Ovary (tissue), 9 donors: Measurements from ENCODE around the gene ARHGAP9. TPM values are rescaled to one million over a fixed set of nuclear protein-coding genes. Genes with fewer than 3 reads are reported as not detected.

Source experiments
- DNase-seq, 5 donors: peaks; one replicate each; pipeline ENCODE4 v3.0.0-alpha.2; 2019 to 2020
- H3K27ac ChIP-seq, 2 donors: fragments of 200-600 bp; one replicate each; pipeline versions ENCODE4 v1.5.1 to v1.8.0; 2019 to 2022
- H3K27me3 ChIP-seq: fragments of 200-600 bp; one replicate; pipeline ENCODE4 v1.8.0; 2022
- H3K36me3 ChIP-seq: fragments of 200-600 bp; sonication (generic); one replicate; pipeline ENCODE4 v1.5.1; 2019
- H3K4me1 ChIP-seq: one replicate; pipeline ENCODE4 v1.8.1; 2013; ENCODE audit warnings: mild to moderate bottlenecking, moderate library complexity; ENCODE audit not compliant: insufficient read depth
- H3K4me3 ChIP-seq: fragments of 200-600 bp; sonication (generic); one replicate; pipeline ENCODE4 v1.5.1; 2017
- H3K9me3 ChIP-seq, 2 donors: fragments of 200-600 bp in 1 of 2; sonication (generic) in 1 of 2; one replicate each; pipeline versions ENCODE4 v1.5.1 to v1.8.1; 2013 to 2019; ENCODE audit warnings: mild to moderate bottlenecking in 1 of 2, moderate library complexity in 1 of 2
- CTCF ChIP-seq, 3 donors: fragments of 450-650 bp in 2 of 3; fragments of 200-600 bp in 1 of 3; IDR thresholded peaks; one replicate each; pipeline versions ENCODE4 v1.5.1 to v1.8.0; 2016 to 2022; ENCODE audit warnings: antibody characterized with exemption in 3 of 3, mild to moderate bottlenecking in 1 of 3
- EP300 ChIP-seq: sonication (generic); formaldehyde crosslinking; IDR thresholded peaks from one replicate; pipeline ENCODE4 v1.6.1; 2017; ENCODE audit warnings: antibody characterized with exemption
- POLR2A ChIP-seq: fragments of 450-650 bp; IDR thresholded peaks from one replicate; pipeline ENCODE4 v1.6.1; 2017; ENCODE audit warnings: antibody characterized with exemption, mild to moderate bottlenecking, moderate library complexity
- WGBS, 3 donors: extraction: QIAGEN DNeasy Blood & Tissue Kit in 1 of 3; methylation state at CpG; one replicate each; pipeline versions ENCODE4 v1.1.5 to v1.1.7; 2013 to 2017; 5-methylcytosine and 5-hydroxymethylcytosine counted together
- intact Hi-C, 4 donors: fragments of 100-400 bp; cut with DNase I; formaldehyde crosslinking; loops; one replicate each; pipeline versions ENCODE4 v1.11.0 to v1.15.1; 2022 to 2023
- polyA plus RNA-seq, 2 donors: library from polyadenylated mRNA; stranded (reverse); fragments of 200-250 nt in 1 of 2; fragments of 350-450 nt in 1 of 2; fragmentation: Illumina TruSeq in 1 of 2; extraction: RNeasy Lipid Tissue Mini Kit (QIAGEN cat#74804) in 1 of 2; gene quantifications; one replicate each; pipeline ENCODE4 v1.2.3, GENCODE V29; 2013 to 2014
- total RNA-seq, 7 donors: library from RNA; depleted of rRNA in 2 of 7; stranded (reverse); fragments of >200 nt in 2 of 7; fragmentation: NEBNext Ultra II Directional in 3 of 7; extraction: Animal tissue kit (Norgen Biotek cat#: 25700) in 3 of 7; gene quantifications; one replicate each; pipeline versions ENCODE4 v1.1.0 to v1.2.4, GENCODE V29; 2016 to 2023
- donor health status: DM: no; HTN: no; CAD: no; lungs with moderate emphysema.
- donor health status: DM: no; HTN: no; CAD: no.
- donor health status: Bipolar disorder and iron deficiency.
- donor health status: DM: yes; HTN: yes; CAD: no.
- donor health status: DM: no; HTN: no; CAD: no.
- donor health status: DM: yes; HTN: yes; CAD: no.

ARHGAP9 gene
- total and polyA plus RNA-seq, 9 donors, result 2.6 to 9.5 (median 4.2) TPM

- Histone ChIP-seq H3K9me3 (no peaks in the 10 kb centered on the region), H3K4me1 (no peaks in the 10 kb centered on the region), H3K27me3 (no peaks in the 10 kb centered on the region), H3K36me3 (no peaks in the 10 kb centered on the region), H3K27ac (no peak overlapping the region), H3K4me3 (no peak overlapping the region)
- TF ChIP-seq POLR2A (no peak), CTCF (IDR thresholded peaks at IDR 0.05) (no peak), EP300 (no peak)
- intact Hi-C loops, result loop anchor here (2.0 to 10.0 kb wide), 5 partner anchors 143 to 188 kb away; no protein-coding TSS in a partner anchor
- whole genome bisulfite sequencing, 3 donors, result 82 to 100% (median 83%) methylated on average over 3 of the region's 3 CpGs
- DNase-seq, result no peak
Observed at GRCh38 chr12:57450057-57450456, 29.6 kb downstream of the ARHGAP9 start.

- no peak for DNase-seq
- no peaks in the 10 kb centered on the region for H3K9me3 ChIP-seq
- TF ChIP-seq EP300, result no peak
- TF ChIP-seq POLR2A, result no peak
- no peak for TF ChIP-seq CTCF (IDR thresholded peaks at IDR 0.05)
Observed at GRCh38 chr12:57449375-57449774, 30.3 kb downstream of the ARHGAP9 start.

GRCh38 chr12:57448669-57449068, 31.0 kb downstream of the ARHGAP9 start:
- Histone ChIP-seq H3K9me3 (no peaks in the 10 kb centered on the region), H3K4me3 (no peak overlapping the region), H3K4me1 (no peaks in the 10 kb centered on the region), H3K27me3 (no peaks in the 10 kb centered on the region), H3K27ac (no peak overlapping the region), H3K36me3 (no peaks in the 10 kb centered on the region)
- TF ChIP-seq EP300 (no peak), POLR2A (no peak), CTCF (IDR thresholded peaks at IDR 0.05) (no peak)
- WGBS, 3 donors, result 84 to 90% (median 88%) methylated on average over 2 of the region's 2 CpGs
- no peak for DNase-seq
- intact Hi-C loops, result no loop called here

More at GRCh38 chr12:57449375-57449774, 30.3 kb downstream of the ARHGAP9 start:
- no peaks in the 10 kb centered on the region for H3K27me3 ChIP-seq
- no peaks in the 10 kb centered on the region for H3K4me1 ChIP-seq
- no peak overlapping the region for H3K27ac ChIP-seq
- WGBS, 3 donors, result 97 to 98% (median 97%) methylated on average over 7 of the region's 7 CpGs
- no peaks in the 10 kb centered on the region for H3K36me3 ChIP-seq
- H3K4me3 ChIP-seq, result no peak overlapping the region
- intact Hi-C loops, result no loop called here

GRCh38 chr12:57446292-57446960, 33.2 kb downstream of the ARHGAP9 start:
- TF ChIP-seq CTCF (IDR thresholded peaks at IDR 0.05) (no peak), EP300 (no peak), POLR2A (no peak)
- Histone ChIP-seq H3K4me1 (no peaks in the 10 kb centered on the region), H3K27ac (no peak overlapping the region), H3K4me3 (no peak overlapping the region), H3K36me3 (no peaks in the 10 kb centered on the region), H3K27me3 (no peaks in the 10 kb centered on the region), H3K9me3 (no peaks in the 10 kb centered on the region)
- no peak for DNase-seq
- intact Hi-C loops, result no loop called here
- WGBS, 3 donors, result 90 to 96% (median 94%) methylated on average over 6 of the region's 6 CpGs
